ENCODE measurements around the gene TDRD9.

TDRD9 gene

GRCh38 chr14:104034976-104035699, 106.9 kb downstream of the TDRD9 start:
- DNase-seq (ENCODE audit: low read depth) = no peak

GRCh38 chr14:104036212-104036611, 108.0 kb downstream of the TDRD9 start:
- DNase-seq (ENCODE audit: low read depth) = no peak

GRCh38 chr14:104037074-104037473, 108.8 kb downstream of the TDRD9 start:
- DNase-seq (ENCODE audit: low read depth) = no peak

DNA sequence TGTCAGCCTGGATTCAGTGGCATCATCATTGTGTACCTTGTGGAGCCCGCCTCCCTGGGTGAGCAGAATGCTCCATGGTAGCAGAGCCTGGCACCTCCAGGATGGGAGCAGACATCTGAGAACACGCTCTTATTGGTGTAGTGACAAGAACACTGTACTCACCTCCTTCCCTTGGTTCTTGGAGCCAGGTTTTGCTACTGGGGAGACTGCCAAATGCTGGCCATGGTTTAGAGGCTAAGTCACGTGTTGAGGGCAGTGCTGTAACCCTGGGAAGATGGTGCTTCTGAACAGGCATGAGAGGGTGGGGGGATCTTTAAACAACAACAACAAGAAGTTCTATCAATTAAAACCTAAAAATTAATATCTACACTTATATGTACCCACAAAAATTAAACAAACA, 109.6 kb downstream of the TDRD9 start:
- DNase-seq (ENCODE audit: low read depth) = no peak

DNA sequence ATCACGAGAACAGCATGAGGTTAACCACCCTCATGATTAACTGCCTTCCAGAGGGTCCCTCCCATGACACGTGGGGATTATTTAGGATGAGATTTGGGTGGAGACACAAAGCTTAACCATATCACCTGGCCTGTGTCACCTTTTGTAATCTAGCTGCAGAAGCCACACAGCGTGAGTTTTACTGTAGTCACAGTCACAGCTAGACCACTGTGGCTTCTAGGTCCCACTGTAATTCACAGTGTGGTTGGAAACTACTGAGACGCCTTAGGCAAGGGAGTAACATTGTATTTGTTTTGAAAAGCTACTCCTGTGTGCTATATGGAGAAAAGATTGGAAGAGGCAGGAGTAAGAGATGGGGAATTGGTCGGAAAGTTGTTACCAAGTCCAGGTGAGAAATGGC, 111.0 kb downstream of the TDRD9 start:
- no peak for DNase-seq (ENCODE audit: low read depth)

- DNase-seq (ENCODE audit: low read depth) = no peak
Measured at GRCh38 chr14:104040539-104040938, 112.3 kb downstream of the TDRD9 start.

DNA sequence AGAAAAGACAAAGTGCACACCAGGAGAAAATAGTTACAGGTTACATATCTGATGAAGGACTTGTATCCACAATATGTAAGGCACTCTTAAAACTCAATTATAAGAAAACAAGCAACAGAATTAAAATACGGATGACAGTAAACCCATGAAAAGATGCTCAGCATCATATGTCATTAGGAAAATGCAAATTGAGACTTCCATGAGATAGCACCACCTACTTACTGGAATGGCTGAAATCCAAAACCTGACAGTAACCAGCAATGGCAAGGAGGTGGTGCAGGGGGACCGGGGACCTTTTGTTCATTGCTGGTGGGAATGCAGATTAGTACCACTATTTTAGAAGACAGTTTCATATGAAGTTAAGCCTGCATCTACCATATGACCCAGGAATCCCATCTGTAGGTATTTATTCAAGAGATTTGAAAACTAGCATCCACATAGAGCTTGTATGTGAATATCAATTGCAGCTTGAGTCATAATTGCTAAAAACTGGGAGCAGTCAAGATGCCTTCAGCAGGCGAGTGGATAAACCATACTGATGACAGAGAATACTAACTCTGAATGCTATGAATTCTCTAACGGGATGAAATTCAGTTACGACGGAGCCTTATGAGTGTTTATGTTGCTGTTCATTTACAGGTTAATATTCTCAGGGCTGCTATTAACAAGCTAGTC, 113.3 kb downstream of the TDRD9 start:
- DNase-seq (ENCODE audit: low read depth) = no peak

DNA sequence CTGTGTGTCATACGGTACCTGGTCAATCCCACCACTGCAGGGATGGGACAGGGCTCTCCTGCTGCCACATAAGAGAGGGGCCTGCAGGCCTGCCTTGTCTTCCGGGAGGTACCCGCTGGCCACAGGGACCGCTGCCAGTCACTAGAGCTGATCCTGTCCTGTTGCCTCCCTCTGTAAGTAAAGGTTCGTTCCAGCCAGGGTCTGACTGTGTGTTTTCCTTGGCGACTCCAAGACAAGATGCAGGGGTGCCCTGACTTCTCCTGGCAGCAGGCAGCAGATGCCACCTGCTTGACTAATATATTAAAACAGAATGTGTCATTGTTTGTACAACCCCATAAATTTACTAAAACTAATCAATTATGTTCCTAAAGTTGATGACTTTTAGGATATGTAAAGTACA, 115.8 kb downstream of the TDRD9 start:
- DNase-seq (ENCODE audit: low read depth) = no peak

DNA sequence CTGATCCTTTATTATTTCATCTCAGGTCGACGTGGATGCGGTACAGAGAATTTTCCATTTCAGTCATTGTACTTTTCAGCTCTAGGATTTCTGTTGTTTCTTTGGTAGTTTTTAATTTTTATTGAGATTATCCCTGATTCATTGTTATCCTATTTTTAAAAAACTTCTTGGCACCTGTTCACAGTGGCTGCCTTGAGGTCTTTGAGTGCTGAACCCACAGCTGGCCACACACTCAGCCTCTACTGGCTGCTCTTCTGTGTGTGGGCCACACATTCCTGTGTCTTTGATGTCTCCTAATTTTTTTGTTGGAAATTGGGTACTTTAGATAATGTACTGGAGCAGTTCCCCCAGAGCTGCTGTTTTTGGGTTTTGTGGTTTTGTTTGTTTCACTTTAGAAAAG, 119.5 kb downstream of the TDRD9 start:
- no peak for DNase-seq (ENCODE audit: low read depth)

GRCh38 chr14:104048758-104049507, 120.7 kb downstream of the TDRD9 start:
- DNase-seq (ENCODE audit: low read depth) = peak; percentile 75

DNA sequence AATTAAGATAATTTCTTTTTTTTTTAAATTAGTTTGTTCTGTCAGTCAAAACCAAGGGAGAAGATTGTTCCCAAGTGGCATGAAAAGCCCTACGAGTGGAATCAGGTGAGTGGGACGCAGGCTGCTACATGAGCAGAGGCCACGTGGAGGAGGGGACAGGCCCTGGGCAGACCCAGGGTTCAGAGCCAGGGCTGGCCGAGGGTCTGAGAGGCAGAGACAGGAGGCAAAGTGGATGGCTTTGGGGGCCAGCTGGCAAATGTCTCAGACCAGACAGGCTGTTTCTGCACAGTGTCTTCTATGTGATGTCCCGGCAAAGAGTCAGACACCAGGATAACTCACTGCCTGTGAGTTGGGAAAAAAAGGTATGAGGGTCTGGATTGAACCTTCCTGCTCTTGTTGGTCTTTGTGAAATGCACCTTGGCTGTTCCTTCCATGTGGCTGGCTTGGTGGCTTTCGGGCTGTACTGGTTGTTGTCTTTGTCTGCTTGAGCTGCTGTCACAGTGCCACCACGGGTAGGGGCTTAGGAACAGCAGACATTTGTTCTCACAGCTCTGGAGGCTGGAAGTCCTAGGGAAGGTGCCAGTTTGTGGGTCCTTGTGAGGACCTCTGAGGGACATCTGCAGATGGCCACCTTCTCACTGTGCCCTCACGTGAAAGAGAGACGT, 121.5 kb downstream of the TDRD9 start:
- no peak for DNase-seq (ENCODE audit: low read depth)

- no peak for DNase-seq (ENCODE audit: low read depth)
Measured at GRCh38 chr14:104051092-104051813, 123.0 kb downstream of the TDRD9 start.

DNA sequence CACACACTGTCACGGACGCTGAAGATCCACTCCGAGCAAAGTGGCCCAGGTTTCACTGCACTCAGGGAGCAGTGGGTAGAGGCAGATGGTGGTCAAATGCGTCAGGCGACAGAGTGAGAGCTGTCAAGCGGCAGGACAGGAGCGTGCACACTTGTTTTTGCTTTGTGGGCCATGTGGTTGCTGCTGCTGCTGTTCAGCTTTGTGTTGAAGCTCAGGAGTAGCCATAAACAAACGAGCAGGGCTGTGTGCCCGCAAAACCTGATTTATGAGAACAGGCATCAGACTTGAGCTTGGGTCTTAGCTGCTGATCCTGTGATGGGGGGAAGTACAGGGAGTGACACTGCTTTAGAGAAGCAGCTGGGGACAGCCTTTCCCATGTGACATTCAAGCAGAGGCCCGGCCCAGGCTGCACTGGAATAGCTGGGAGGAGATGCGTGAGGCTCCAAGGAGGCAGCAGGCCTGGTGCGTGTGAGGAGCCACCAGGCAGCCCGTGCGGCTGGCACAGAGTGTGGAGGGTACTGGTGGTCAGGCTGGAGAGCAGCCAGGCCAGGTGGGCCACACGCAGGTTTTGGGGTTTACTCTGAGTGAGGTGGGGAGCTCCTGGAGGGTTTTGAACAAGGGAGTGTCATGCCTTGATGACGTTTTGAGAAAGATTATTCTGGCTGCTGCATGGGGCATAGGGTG, 126.1 kb downstream of the TDRD9 start:
- no peak for DNase-seq (ENCODE audit: low read depth)

DNA sequence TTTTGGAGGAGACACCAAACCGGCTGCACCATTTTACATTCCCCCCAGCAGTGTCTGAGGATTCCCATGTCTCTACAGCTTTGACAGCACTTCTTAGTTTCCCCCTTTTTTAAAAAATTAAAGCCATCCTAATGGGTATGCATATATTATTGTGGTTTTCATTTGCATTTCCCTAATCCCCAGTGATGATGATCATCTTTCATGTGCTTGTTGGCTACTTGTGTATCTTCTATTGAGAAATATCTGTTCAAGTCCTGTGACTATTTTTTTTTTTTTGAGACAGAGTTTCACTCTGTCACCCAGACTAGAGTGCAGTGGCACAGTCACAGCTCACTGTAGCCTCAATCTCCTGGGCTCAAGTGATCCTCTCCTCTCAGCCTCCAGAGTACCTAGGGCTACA, 134.0 kb downstream of the TDRD9 start:
- DNase-seq (ENCODE audit: low read depth) = no peak

DNA sequence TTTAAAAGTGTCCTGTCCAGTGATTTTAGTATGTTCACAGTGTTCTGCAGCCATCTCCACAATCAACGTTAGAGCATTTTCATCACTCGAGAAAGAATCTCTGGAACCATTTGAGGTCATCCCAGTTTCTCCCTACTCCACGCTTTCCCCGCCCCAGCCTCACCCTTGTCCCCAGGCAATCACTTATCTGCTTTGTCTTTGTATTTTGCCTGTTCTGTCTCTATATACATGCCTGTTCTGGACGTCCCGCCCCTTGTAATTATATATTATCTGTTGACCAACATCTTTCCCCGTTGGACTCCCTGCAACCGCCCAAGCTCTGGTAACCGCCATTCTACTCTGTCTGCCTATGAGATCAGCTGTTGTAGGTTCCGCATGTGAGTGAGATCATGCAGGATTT, 135.7 kb downstream of the TDRD9 start:
- DNase-seq (ENCODE audit: low read depth) = no peak

DNA sequence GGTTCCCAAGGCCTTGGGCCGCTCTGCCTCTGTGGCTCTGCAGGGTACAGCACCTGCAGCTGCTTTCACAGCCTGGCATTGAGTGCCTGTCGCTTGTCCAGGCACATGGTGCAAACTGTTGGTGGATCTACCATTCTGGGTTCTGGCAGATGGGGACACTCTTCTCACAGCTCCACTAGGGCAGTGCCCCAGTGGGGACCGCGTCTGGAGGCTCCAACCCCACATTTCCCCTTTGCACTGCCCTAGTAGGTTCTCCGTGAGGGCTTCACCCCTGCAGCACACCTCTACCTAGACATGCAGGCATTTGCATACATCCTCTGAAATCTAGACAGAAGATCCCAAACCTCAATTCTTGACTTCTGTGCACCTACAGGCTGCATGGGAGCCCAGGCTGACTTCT, 138.0 kb downstream of the TDRD9 start:
- DNase-seq (ENCODE audit: low read depth) = no peak

DNA sequence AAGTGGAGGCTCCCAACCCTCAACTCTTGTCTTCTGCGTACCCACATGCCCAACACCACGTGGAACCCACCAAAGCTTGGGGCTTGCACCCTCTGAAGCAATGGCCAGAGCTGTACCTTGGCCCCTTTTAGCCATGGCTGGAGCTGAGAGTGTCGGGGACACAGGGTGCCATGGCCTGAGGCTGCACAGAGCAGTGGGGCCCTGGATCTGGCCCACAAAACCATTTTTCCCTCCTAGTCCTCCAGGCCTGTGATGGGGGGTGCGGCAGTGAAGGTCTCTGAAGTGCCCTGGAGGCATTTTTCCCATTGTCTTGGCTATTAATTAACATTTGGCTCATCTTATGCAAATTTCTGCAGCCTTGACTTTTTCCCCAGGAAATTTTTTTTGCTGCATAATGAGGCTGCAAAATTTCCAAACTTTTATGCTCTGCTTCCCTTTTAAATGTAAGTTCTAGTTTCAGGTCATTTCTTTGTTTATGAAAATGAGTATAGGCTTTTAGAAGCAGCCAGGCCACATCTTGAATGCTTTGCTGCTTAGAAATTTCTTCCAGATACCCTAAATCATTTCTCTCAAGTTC, 138.6 kb downstream of the TDRD9 start:
- no peak for DNase-seq (ENCODE audit: low read depth)

DNA sequence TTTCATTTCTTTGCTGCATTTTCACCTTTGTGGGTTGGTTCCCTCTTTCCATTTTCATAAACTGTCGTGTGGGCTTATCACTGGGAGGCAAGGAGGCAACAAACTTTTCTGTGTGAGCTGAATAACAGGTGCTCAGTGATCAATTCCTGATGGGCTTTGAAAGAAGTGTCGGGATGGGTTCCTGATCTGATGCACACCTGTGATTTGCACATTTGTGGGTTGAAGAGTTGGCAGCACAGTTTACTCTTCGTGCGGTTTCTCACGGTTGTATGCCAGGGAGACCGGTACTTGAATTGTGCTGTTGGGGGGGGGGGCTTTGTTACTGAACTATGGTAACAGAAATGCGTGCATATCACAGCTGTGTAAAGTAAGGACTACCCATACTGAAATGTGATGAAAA, 141.3 kb downstream of the TDRD9 start:
- DNase-seq (ENCODE audit: low read depth) = no peak

GRCh38 chr14:104072586-104072985, 144.3 kb downstream of the TDRD9 start:
- no peak for DNase-seq (ENCODE audit: low read depth)

DNA sequence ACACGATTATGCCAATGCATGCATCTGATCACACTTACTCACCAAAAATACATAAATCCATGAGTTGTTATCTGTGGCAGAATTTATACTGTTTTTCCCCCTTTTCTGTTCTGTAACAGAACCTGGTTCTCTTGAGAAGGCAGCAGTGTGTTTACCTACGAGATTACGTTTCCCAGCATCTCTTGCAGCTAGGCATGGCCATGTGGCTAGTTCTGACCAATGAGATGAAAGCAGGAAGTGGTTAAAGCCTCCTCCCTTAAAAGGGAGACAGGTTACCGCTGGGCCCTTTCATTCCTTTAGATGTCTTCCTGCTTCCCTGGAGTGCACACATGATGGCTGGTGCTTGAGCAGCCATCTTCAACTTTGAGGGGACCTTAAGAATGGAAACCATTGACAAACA, 145.5 kb downstream of the TDRD9 start:
- no peak for DNase-seq (ENCODE audit: low read depth)

GRCh38 chr14:104075530-104076151, 147.4 kb downstream of the TDRD9 start:
- DNase-seq (ENCODE audit: low read depth) = no peak
